Ishikawa (cell line): ENCODE results near the gene TMEM120A.

ENCODE experiments used
- EP300 ChIP-seq: IDR thresholded peaks from 2 replicates; pipeline ENCODE4 v1.6.1; 2012; ENCODE audit warnings: borderline replicate concordance
- TAF1 ChIP-seq: IDR thresholded peaks from 2 replicates; pipeline ENCODE4 v1.6.1; 2012; ENCODE audit warnings: low read depth, mild to moderate bottlenecking
- ZBTB7A ChIP-seq: IDR thresholded peaks from 2 replicates; pipeline ENCODE4 v1.6.1; 2012; ENCODE audit warnings: low read depth

GRCh38 chr7:75968561-75969001 lies 25.8 kb downstream of the TMEM120A start:
- no peak for TF ChIP-seq ZBTB7A
- TF ChIP-seq TAF1 = no peak
- TF ChIP-seq EP300 = no peak
